Stomach (tissue), 4 donors: ENCODE results near the gene HNRNPF.

ENCODE experiments used
- CTCF ChIP-seq, 7 experiments: fragments of 450-650 bp in 4 of 7; fragments of 200-600 bp in 3 of 7; sonication (generic) in 3 of 7; IDR thresholded peaks; one replicate each; pipeline ENCODE4 v1.5.1; 2016 to 2019; ENCODE audit warnings: antibody characterized with exemption in 7 of 7, control low read depth in 2 of 7, mild to moderate bottlenecking in 1 of 7
- EP300 ChIP-seq: sonication (generic); formaldehyde crosslinking; IDR thresholded peaks from one replicate; pipeline ENCODE4 v1.6.1; 2017; ENCODE audit warnings: antibody characterized with exemption

- no peak for TF ChIP-seq EP300
- no peak for TF ChIP-seq CTCF (IDR thresholded peaks at IDR 0.05)
These were observed 35.5 kb downstream of the HNRNPF start for GRCh38 chr10:43373461-43373860.
